A549 (cell line): ENCODE data around the gene DNAH11. TPM values are rescaled to one million over a fixed set of nuclear protein-coding genes. Genes with fewer than 3 reads are reported as not detected.

Experiments used
- ATAC-seq, 2 experiments: fragments of 200-7000 bp in 1 of 2; fragments of >200 bp in 1 of 2; cut with Nextera tagmentation in 1 of 2; cut with Tn5 transposase in 1 of 2; 3 replicates each; pipeline versions ENCODE4 v1.8.0 to v1.9.1; 2018 to 2020; ENCODE audit warnings: mild to moderate bottlenecking in 1 of 2, moderate library complexity in 1 of 2
- CTCF ChIA-PET: fragments of 300-600 bp; sonication (Branson Sonifier 250); formaldehyde crosslinking; extraction: SDS; loops from one replicate; lab custom pipeline; 2021; ENCODE audit warnings: antibody characterized with exemption, inconsistent platforms; lab: Yijun Ruan, JAX
- POLR2A ChIA-PET: fragments of 350-600 bp; formaldehyde crosslinking; extraction: SDS; loops from one replicate; lab custom pipeline; 2021; ENCODE audit warnings: antibody characterized with exemption, inconsistent platforms; lab: Yijun Ruan, JAX
- DNase-seq, 2 experiments: peaks; one replicate each; pipeline versions ENCODE4 v3.0.0 to v3.0.0-alpha.2; 2011 to 2016; ENCODE audit warnings: low read depth in 1 of 2, low spot score in 1 of 2
- FAIRE-seq: peaks from 2 replicates; lab custom pipeline; 2011; peaks lifted over from hg19 to GRCh38; lab: Jason Lieb, UNC
- H3K27ac ChIP-seq, 2 experiments: fragments of >200 bp; sonication (Bioruptor Twin); formaldehyde crosslinking; 3 replicates each; pipeline ENCODE4 v1.5.1; 2016 to 2017
- H3K4me1 ChIP-seq: fragments of >200 bp; sonication (Bioruptor Twin); formaldehyde crosslinking; 3 replicates; pipeline ENCODE4 v1.6.1; 2016
- H3K4me2 ChIP-seq: fragments of >200 bp; sonication (Bioruptor Twin); formaldehyde crosslinking; 3 replicates; pipeline ENCODE4 v1.6.1; 2016
- H3K4me3 ChIP-seq: fragments of >200 bp; sonication (Bioruptor Twin); formaldehyde crosslinking; 3 replicates; pipeline ENCODE4 v1.5.1; 2016
- H3K9me3 ChIP-seq: fragments of >200 bp; sonication (Bioruptor Twin); formaldehyde crosslinking; 3 replicates; pipeline ENCODE4 v1.6.1; 2016
- CBX8 ChIP-seq: fragments of 200-600 bp; sonication (generic); IDR thresholded peaks from 2 replicates; pipeline ENCODE4 v1.6.1; 2016
- CHD2 ChIP-seq: fragments of 150-350 bp; IDR thresholded peaks from 2 replicates; pipeline ENCODE4 v1.6.1; 2014; ENCODE audit warnings: low read length; ENCODE audit not compliant: partially characterized antibody
- CTCF ChIP-seq: fragments of >200 bp; sonication (Bioruptor Twin); formaldehyde crosslinking; IDR thresholded peaks from 3 replicates; pipeline ENCODE4 v1.5.1; 2016
- ELK1 ChIP-seq: fragments of 150-350 bp; IDR thresholded peaks from 2 replicates; pipeline ENCODE4 v1.6.1; 2014; ENCODE audit warnings: low read depth, mild to moderate bottlenecking, low read length
- EP300 ChIP-seq, 2 experiments: fragments of >200 bp; sonication (Bioruptor Twin); formaldehyde crosslinking; IDR thresholded peaks; 2 replicates in 1 of 2; 3 replicates in 1 of 2; pipeline ENCODE4 v1.6.1; 2016 to 2017
- ESRRA ChIP-seq: fragments of 150-350 bp; IDR thresholded peaks from 2 replicates; pipeline ENCODE4 v1.6.1; 2014; ENCODE audit warnings: mild to moderate bottlenecking, low read length, borderline replicate concordance
- FOSL2 ChIP-seq, 2 experiments: fragments of 450-650 bp in 1 of 2; fragments of >200 bp in 1 of 2; sonication (Bioruptor Twin) in 1 of 2; formaldehyde crosslinking; IDR thresholded peaks; 2 replicates each; pipeline versions ENCODE4 v1.5.0 to v1.6.1; 2016 to 2020; ENCODE audit warnings: mild to moderate bottlenecking in 1 of 2, moderate library complexity in 1 of 2
- HES2 ChIP-seq: fragments of >200 bp; sonication (Bioruptor Twin); formaldehyde crosslinking; IDR thresholded peaks from 2 replicates; pipeline ENCODE4 v1.6.1; 2016
- HOXB13 ChIP-seq: fragments of 250-450 bp; sonication (Bioruptor Pico); IDR thresholded peaks from 2 replicates; pipeline ENCODE4 v1.5.0; 2020; ENCODE audit warnings: low read depth, mild to moderate bottlenecking, moderate library complexity
- KDM5A ChIP-seq: fragments of 200-600 bp; sonication (generic); IDR thresholded peaks from 2 replicates; pipeline ENCODE4 v1.6.1; 2016; ENCODE audit warnings: antibody characterized with exemption, mild to moderate bottlenecking
- MAZ ChIP-seq: fragments of 150-350 bp; IDR thresholded peaks from 2 replicates; pipeline ENCODE4 v1.6.1; 2014; ENCODE audit warnings: antibody characterized with exemption, low read depth, low read length, borderline replicate concordance
- MYC ChIP-seq: IDR thresholded peaks from 2 replicates; pipeline ENCODE4 v1.6.1; 2012; ENCODE audit warnings: mild to moderate bottlenecking, inconsistent platforms, low read length, improper control_type of control experiment, borderline replicate concordance
- NPAS2 ChIP-seq: fragments of 250-450 bp; sonication (Bioruptor Pico); IDR thresholded peaks from 2 replicates; pipeline ENCODE4 v1.8.0; 2022; ENCODE audit warnings: mild to moderate bottlenecking, moderate library complexity, borderline replicate concordance
- POLR2A ChIP-seq: IDR thresholded peaks from 2 replicates; pipeline ENCODE4 v1.6.1; 2012; ENCODE audit warnings: mild to moderate bottlenecking, low read length
- RAD21 ChIP-seq, 2 experiments: fragments of >200 bp in 1 of 2; sonication (Bioruptor Twin) in 1 of 2; formaldehyde crosslinking in 1 of 2; IDR thresholded peaks in 1 of 2; conservative IDR thresholded peaks in 1 of 2; 2 replicates in 1 of 2; 3 replicates in 1 of 2; pipeline ENCODE4 v1.6.1; 2012 to 2018; ENCODE audit warnings: inconsistent platforms in 1 of 2
- RCOR1 ChIP-seq: fragments of 150-350 bp; IDR thresholded peaks from 2 replicates; pipeline ENCODE4 v1.6.1; 2014; ENCODE audit warnings: antibody characterized with exemption, low read length, low read depth
- RNF2 ChIP-seq: fragments of 200-600 bp; sonication (generic); IDR thresholded peaks from 2 replicates; pipeline ENCODE4 v1.6.1; 2016; ENCODE audit warnings: low read depth, mild to moderate bottlenecking, antibody characterized with exemption, moderate library complexity, borderline replicate concordance
- TFCP2L1 ChIP-seq: fragments of 250-450 bp; sonication (Bioruptor Pico); IDR thresholded peaks from 2 replicates; pipeline ENCODE4 v1.5.0; 2021; ENCODE audit warnings: mild to moderate bottlenecking
- USF2 ChIP-seq: fragments of 450-650 bp; IDR thresholded peaks from 2 replicates; pipeline ENCODE4 v1.6.1; 2014; ENCODE audit warnings: antibody characterized with exemption
- ZC3H11A ChIP-seq: fragments of 450-650 bp; IDR thresholded peaks from 2 replicates; pipeline ENCODE4 v1.6.1; 2014; ENCODE audit warnings: antibody characterized with exemption, mild to moderate bottlenecking
- ZFP36 ChIP-seq: fragments of 450-650 bp; IDR thresholded peaks from 2 replicates; pipeline ENCODE4 v1.6.1; 2014; ENCODE audit warnings: borderline replicate concordance; ENCODE audit not compliant: partially characterized antibody
- WGBS: methylation state at CpG from one replicate; pipeline ENCODE4 v1.1.6; 2017; ENCODE audit errors: missing lambda C conversion rate; 5-methylcytosine and 5-hydroxymethylcytosine counted together
- polyA plus RNA-seq, 4 experiments: library from polyadenylated mRNA; depleted of rRNA in 3 of 4; stranded (reverse); fragments of >200 nt; fragmentation: RNase III in 1 of 4; extraction: RNeasy Plus Mini Kit Qiagen cat#74134 plus additional on column Dnase treatment in 1 of 4; gene quantifications; 2 replicates in 3 of 4; 3 replicates in 1 of 4; pipeline ENCODE4 v1.2.3, GENCODE V29; 2011 to 2017

Gene DNAH11
- polyA plus RNA-seq, 2 of the 4 experiments (the other 2 are of a cell fraction), result 0.03 to 0.13 TPM

GRCh38 chr7:21943436-21943835, 400.6 kb downstream of the DNAH11 start:
- TF ChIP-seq POLR2A, result no peak
- no peak for TF ChIP-seq CTCF
- TF ChIP-seq ELK1, result no peak
- TF ChIP-seq NPAS2, result no peak
- no peak for TF ChIP-seq TFCP2L1 (CRISPR knock-in tag)
- no peak for TF ChIP-seq HOXB13 (CRISPR knock-in tag)
- TF ChIP-seq ZFP36, result no peak
- TF ChIP-seq HES2, result no peak
- TF ChIP-seq RNF2, result no peak
- TF ChIP-seq MAZ, result no peak
- TF ChIP-seq ZC3H11A, result no peak
- TF ChIP-seq EP300 (IDR thresholded peaks at IDR 0.05), result no peak
- TF ChIP-seq CHD2, result no peak
- TF ChIP-seq CBX8, result no peak
- TF ChIP-seq, all 56 proteins: peak for 0
- Histone ChIP-seq H3K9me3 (no peaks in the 10 kb centered on the region), H3K4me2 (no peak overlapping the region), H3K27ac (no peak overlapping the region), H3K4me3 (no peak overlapping the region), H3K4me1 (peaks cover 4% of the 10 kb centered on the region; the same call in 2 of the 3 replicates)
- ChIA-PET CTCF (interaction anchor here (1.4 kb wide), 1 partner anchor 60 kb away, joined by 4 read pairs; no protein-coding TSS in a partner anchor), POLR2A (no interaction called here)
- ATAC-seq (no peak), FAIRE-seq (no peak), DNase-seq (no peak)
- WGBS, result 71% methylated on average over 5 of the region's 5 CpGs

- WGBS, result 5% methylated on average over 34 of the region's 34 CpGs
- ChIA-PET POLR2A (interaction anchor here (0.9 to 1.2 kb wide), 4 partner anchors 138 to 518 kb away, joined by 3 to 4 read pairs (median 4); partner anchors contain the start of gene SP4), CTCF (interaction anchor here (0.6 to 1.4 kb wide), 7 partner anchors 9 to 312 kb away, joined by 3 to 4 read pairs (median 3); no protein-coding TSS in a partner anchor)
- Histone ChIP-seq H3K4me3 (peak overlapping the region; percentile 56), H3K27ac (peak overlapping the region; percentile 73 to 92), H3K9me3 (no peaks in the 10 kb centered on the region), H3K4me2 (peak overlapping the region; percentile 85), H3K4me1 (peaks cover 4% of the 10 kb centered on the region; the same call in 2 of the 3 replicates)
- ATAC-seq, result no peak
- TF ChIP-seq HOXB13 (CRISPR knock-in tag), result no peak
- no peak for TF ChIP-seq ZFP36
- no peak for TF ChIP-seq MYC
- no peak for TF ChIP-seq KDM5A
- no peak for TF ChIP-seq ESRRA
- no peak for TF ChIP-seq HES2
- TF ChIP-seq RCOR1, result no peak
- TF ChIP-seq RAD21 (conservative IDR thresholded peaks at IDR 0.05 in 1 of 2, IDR thresholded peaks at IDR 0.05 in 1 of 2), result no peak
- TF ChIP-seq FOSL2 (IDR thresholded peaks at IDR 0.05), result no peak
- no peak for TF ChIP-seq FOSL2 (CRISPR knock-in tag; IDR thresholded peaks at IDR 0.05)
- no peak for TF ChIP-seq USF2
- no peak for TF ChIP-seq CHD2
- no peak for TF ChIP-seq CBX8
- peak; percentile 12 to 16 for DNase-seq
- FAIRE-seq, result no peak
These were observed 402.0 kb downstream of the DNAH11 start for GRCh38 chr7:21944616-21945453.
